Measurements from ENCODE around the gene SUN1. TPM values are rescaled to one million over a fixed set of nuclear protein-coding genes. Genes with fewer than 3 reads are reported as not detected.
A peak's percentile ranks its signal among the peaks of the same experiment; 100 is the strongest.

The SUN1 gene
- total RNA-seq, result 10 to 100 TPM; 59.8 to 65.8 TPM
- 29.8 TPM for polyA plus RNA-seq

- peaks cover 32 to 68% (median 40%) of the 10 kb centered on the region in 3 donors for H3K4me1 Mint-ChIP-seq
- Histone ChIP-seq H3K4me1 (ENCODE audit: insufficient read depth, low read length) (peaks cover 36% of the 10 kb centered on the region), H3K36me3 (ENCODE audit: insufficient read depth, low read length) (no peaks in the 10 kb centered on the region), H3K27ac (ENCODE audit: low read depth, low read length) (peak within 1 kb of the TSS; percentile 68), H3K9me3 (ENCODE audit: low read length) (no peaks in the 10 kb centered on the region), H3K27me3 (ENCODE audit: insufficient read depth, low read length, poor library complexity, severe bottlenecking) (no peaks in the 10 kb centered on the region), H3K4me3 (ENCODE audit: low read length) (peak within 1 kb of the TSS; percentile 34)
- peak; percentile 16 to 86 (median 69) for DNase-seq
- POLR2A ChIA-PET, result interaction anchor here (1.2 to 2.5 kb wide), 3 partner anchors 9 to 20 kb away, joined by 6 to 7 read pairs (median 6); no protein-coding TSS in a partner anchor
- CTCF ChIA-PET, result interaction anchor here (0.7 to 2.0 kb wide), 7 partner anchors 9 to 470 kb away, joined by 3 to 6 read pairs (median 3); no protein-coding TSS in a partner anchor
- H3K4me3 Mint-ChIP-seq, result peak within 1 kb of the TSS; percentile 4 to 90 (median 77)
- peak within 1 kb of the TSS; percentile 69 to 97 (median 94) for H3K27ac Mint-ChIP-seq
- H3K27me3 Mint-ChIP-seq, result no peaks in the 10 kb centered on the region
- H3K36me3 Mint-ChIP-seq, result peaks cover 0 to 28% (median 4%) of the 10 kb centered on the region in 3 donors
- H3K9me3 Mint-ChIP-seq, result no peaks in the 10 kb centered on the region
Observed at GRCh38 chr7:832167-832967, at the start of gene SUN1. Gene SUN1 (plus strand): TSS chr7:832476. CDS start chr7:832525, 49 bp downstream.

GRCh38 chr7:782718-783449 lies 49.4 kb upstream of the SUN1 start:
- H3K9me3 ChIP-seq (ENCODE audit: low read length), result no peaks in the 10 kb centered on the region
- Mint-ChIP-seq H3K27me3 (no peaks in the 10 kb centered on the region), H3K4me3 (peak overlapping the region in 1 of 7 donors; percentile 23), H3K4me1 (peaks cover 0 to 3% (median 0%) of the 10 kb centered on the region in 3 donors), H3K9me3 (no peaks in the 10 kb centered on the region), H3K27ac (no peak overlapping the region), H3K36me3 (peaks cover 0 to 58% (median 4%) of the 10 kb centered on the region in 3 donors)
- ChIA-PET CTCF (interaction anchor here (1.4 kb wide), 1 partner anchor 461 kb away, joined by 4 read pairs; no protein-coding TSS in a partner anchor), POLR2A (no interaction called here)
- no peaks in the 10 kb centered on the region for H3K36me3 ChIP-seq (ENCODE audit: insufficient read depth, low read length)
- peaks cover 4% of the 10 kb centered on the region for H3K4me1 ChIP-seq (ENCODE audit: insufficient read depth, low read length)
- no peak for DNase-seq
- H3K27me3 ChIP-seq (ENCODE audit: insufficient read depth, low read length, poor library complexity, severe bottlenecking), result no peaks in the 10 kb centered on the region
- no peak overlapping the region for H3K4me3 ChIP-seq (ENCODE audit: low read length)
- H3K27ac ChIP-seq (ENCODE audit: low read depth, low read length), result no peak overlapping the region

- Histone ChIP-seq H3K36me3 (ENCODE audit: insufficient read depth, low read length) (no peaks in the 10 kb centered on the region), H3K27ac (ENCODE audit: low read depth, low read length) (no peak overlapping the region), H3K4me1 (ENCODE audit: insufficient read depth, low read length) (peaks cover 4% of the 10 kb centered on the region), H3K9me3 (ENCODE audit: low read length) (no peaks in the 10 kb centered on the region), H3K4me3 (ENCODE audit: low read length) (no peak overlapping the region), H3K27me3 (ENCODE audit: insufficient read depth, low read length, poor library complexity, severe bottlenecking) (no peaks in the 10 kb centered on the region)
- Mint-ChIP-seq H3K27me3 (no peaks in the 10 kb centered on the region), H3K36me3 (peaks cover 0 to 62% (median 4%) of the 10 kb centered on the region in 3 donors), H3K4me1 (peaks cover 0 to 3% (median 0%) of the 10 kb centered on the region in 3 donors), H3K27ac (peak overlapping the region in 1 of 8 donors; percentile 2), H3K4me3 (peak overlapping the region in 1 of 7 donors; percentile 27), H3K9me3 (no peaks in the 10 kb centered on the region)
- ChIA-PET POLR2A (no interaction called here), CTCF (interaction anchor here (1.4 kb wide), 1 partner anchor 462 kb away, joined by 4 read pairs; no protein-coding TSS in a partner anchor)
- no peak for DNase-seq
Observed at GRCh38 chr7:783556-784490, 48.5 kb upstream of the SUN1 start.

- DNase-seq, result no peak
- no peak overlapping the region for H3K4me3 ChIP-seq (ENCODE audit: low read length)
- no peaks in the 10 kb centered on the region for H3K9me3 ChIP-seq (ENCODE audit: low read length)
- Mint-ChIP-seq H3K4me3 (no peak overlapping the region), H3K27me3 (no peaks in the 10 kb centered on the region), H3K4me1 (peaks cover 0 to 3% (median 0%) of the 10 kb centered on the region in 3 donors), H3K36me3 (peaks cover 0 to 54% (median 4%) of the 10 kb centered on the region in 3 donors), H3K9me3 (no peaks in the 10 kb centered on the region), H3K27ac (peak overlapping the region in 1 of 8 donors; percentile 26)
- peaks cover 4% of the 10 kb centered on the region for H3K4me1 ChIP-seq (ENCODE audit: insufficient read depth, low read length)
- H3K36me3 ChIP-seq (ENCODE audit: insufficient read depth, low read length), result no peaks in the 10 kb centered on the region
- H3K27me3 ChIP-seq (ENCODE audit: insufficient read depth, low read length, poor library complexity, severe bottlenecking), result no peaks in the 10 kb centered on the region
- POLR2A ChIA-PET, result no interaction called here
- CTCF ChIA-PET, result no interaction called here
- no peak overlapping the region for H3K27ac ChIP-seq (ENCODE audit: low read depth, low read length)
Observed at GRCh38 chr7:784971-785370, 47.3 kb upstream of the SUN1 start.

- Histone ChIP-seq H3K9me3 (ENCODE audit: low read length) (no peaks in the 10 kb centered on the region), H3K27ac (ENCODE audit: low read depth, low read length) (no peak overlapping the region), H3K27me3 (ENCODE audit: insufficient read depth, low read length, poor library complexity, severe bottlenecking) (no peaks in the 10 kb centered on the region), H3K4me1 (ENCODE audit: insufficient read depth, low read length) (peaks cover 4% of the 10 kb centered on the region), H3K36me3 (ENCODE audit: insufficient read depth, low read length) (no peaks in the 10 kb centered on the region), H3K4me3 (ENCODE audit: low read length) (no peak overlapping the region)
- no peak overlapping the region for H3K4me3 Mint-ChIP-seq
- no peaks in the 10 kb centered on the region for H3K9me3 Mint-ChIP-seq
- H3K27ac Mint-ChIP-seq, result no peak overlapping the region
- H3K27me3 Mint-ChIP-seq, result no peaks in the 10 kb centered on the region
- H3K36me3 Mint-ChIP-seq, result peaks cover 0 to 50% (median 4%) of the 10 kb centered on the region in 3 donors
- ChIA-PET POLR2A (no interaction called here), CTCF (interaction anchor here (3.8 kb wide), 1 partner anchor 88 kb away, joined by 22 read pairs; no protein-coding TSS in a partner anchor)
- H3K4me1 Mint-ChIP-seq, result peaks cover 0 to 3% (median 0%) of the 10 kb centered on the region in 3 donors
- no peak for DNase-seq
Observed at GRCh38 chr7:785416-785815, 46.9 kb upstream of the SUN1 start.

GRCh38 chr7:786472-787255 lies 45.6 kb upstream of the SUN1 start:
- no peak overlapping the region for H3K27ac Mint-ChIP-seq
- Histone ChIP-seq H3K27me3 (ENCODE audit: insufficient read depth, low read length, poor library complexity, severe bottlenecking) (no peaks in the 10 kb centered on the region), H3K4me3 (ENCODE audit: low read length) (no peak overlapping the region), H3K36me3 (ENCODE audit: insufficient read depth, low read length) (no peaks in the 10 kb centered on the region), H3K4me1 (ENCODE audit: insufficient read depth, low read length) (peaks cover 4% of the 10 kb centered on the region), H3K27ac (ENCODE audit: low read depth, low read length) (no peak overlapping the region), H3K9me3 (ENCODE audit: low read length) (no peaks in the 10 kb centered on the region)
- CTCF ChIA-PET, result interaction anchor here (3.8 kb wide), 1 partner anchor 86 kb away, joined by 22 read pairs; no protein-coding TSS in a partner anchor
- peaks cover 0 to 39% (median 4%) of the 10 kb centered on the region in 3 donors for H3K36me3 Mint-ChIP-seq
- POLR2A ChIA-PET, result no interaction called here
- H3K4me3 Mint-ChIP-seq, result no peak overlapping the region
- H3K9me3 Mint-ChIP-seq, result no peaks in the 10 kb centered on the region
- H3K4me1 Mint-ChIP-seq, result peaks cover 0 to 3% (median 0%) of the 10 kb centered on the region in 3 donors
- H3K27me3 Mint-ChIP-seq, result no peaks in the 10 kb centered on the region
- peak; percentile 51 to 77 (median 58) for DNase-seq

Measured in CD8-positive, alpha-beta memory T cell (primary cell).